Caco-2 (cell line): ENCODE results near the gene PPP1R14B. TPM values are rescaled to one million over a fixed set of nuclear protein-coding genes. Genes with fewer than 3 reads are reported as not detected.

Experiments used
- BruUV-seq: library from RNA; stranded (reverse); fragments of 400-500 nt; replicated peaks from 2 replicates; lab custom pipeline; 2021; lab: Mats Ljungman, UMichigan
- CTCF ChIA-PET: fragments of 300-600 bp; sonication (Branson Sonifier 250); formaldehyde crosslinking; loops from one replicate; lab custom pipeline; 2022; ENCODE audit warnings: antibody characterized with exemption; lab: Charles Lee
- POLR2A ChIA-PET: fragments of 300-600 bp; sonication (Branson Sonifier 250); formaldehyde crosslinking; loops from one replicate; lab custom pipeline; 2022; ENCODE audit warnings: antibody characterized with exemption; lab: Charles Lee
- DNase-seq, 2 experiments: peaks; one replicate each; pipeline versions ENCODE4 v3.0.0 to v3.0.0-alpha.2; 2020 to 2022
- H3K27me3 ChIP-seq: replicated peaks from 2 replicates; pipeline ENCODE4 v1.6.0; 2011; ENCODE audit warnings: low read length; ENCODE audit not compliant: control insufficient read depth, insufficient read depth
- H3K36me3 ChIP-seq: 2 replicates; pipeline ENCODE4 v1.5.1; 2011; ENCODE audit warnings: low read length; ENCODE audit not compliant: control insufficient read depth, insufficient read depth
- H3K4me1 ChIP-seq: fragments of 250-450 bp; sonication (Bioruptor Pico); 2 replicates; pipeline ENCODE4 v1.5.1; 2020; ENCODE audit warnings: mild to moderate bottlenecking
- H3K4me3 ChIP-seq: 2 replicates; pipeline ENCODE4 v1.5.1; 2011; ENCODE audit warnings: low read depth, mild to moderate bottlenecking, control low read depth, low read length
- H3K9me3 ChIP-seq: fragments of 250-450 bp; sonication (Bioruptor Pico); 2 replicates; pipeline ENCODE4 v1.5.1; 2020; ENCODE audit warnings: mild to moderate bottlenecking, moderate library complexity
- H3K27ac Mint-ChIP-seq: one replicate; pipeline ENCODE4 v1.8.0; 2022; ENCODE audit warnings: mixed read lengths; ENCODE audit not compliant: unreplicated experiment
- H3K27me3 Mint-ChIP-seq: one replicate; pipeline ENCODE4 v1.8.0; 2022; ENCODE audit warnings: mixed read lengths; ENCODE audit not compliant: insufficient read depth, unreplicated experiment
- H3K36me3 Mint-ChIP-seq: one replicate; pipeline ENCODE4 v1.8.0; 2022; ENCODE audit warnings: mild to moderate bottlenecking, mixed read lengths; ENCODE audit not compliant: insufficient read depth, unreplicated experiment
- H3K4me1 Mint-ChIP-seq: one replicate; pipeline ENCODE4 v1.8.0; 2022; ENCODE audit warnings: low read depth, mixed read lengths; ENCODE audit not compliant: unreplicated experiment
- H3K4me3 Mint-ChIP-seq: one replicate; pipeline ENCODE4 v1.8.0; 2022; ENCODE audit warnings: mild to moderate bottlenecking, moderate library complexity, mixed read lengths; ENCODE audit not compliant: unreplicated experiment
- H3K9me3 Mint-ChIP-seq: one replicate; pipeline ENCODE4 v1.8.0; 2022; ENCODE audit warnings: mixed read lengths; ENCODE audit not compliant: unreplicated experiment
- CTCF ChIP-seq, 2 experiments: fragments of 200-600 bp in 1 of 2; IDR thresholded peaks; 1 replicate in 1 of 2; 2 replicates in 1 of 2; pipeline versions ENCODE4 v1.5.1 to v1.8.0; 2011 to 2022; ENCODE audit warnings: antibody characterized with exemption in 1 of 2, control low read depth in 1 of 2, inconsistent platforms in 1 of 2, low read depth in 1 of 2, low read length in 1 of 2, mild to moderate bottlenecking in 1 of 2, moderate library complexity in 1 of 2; ENCODE audit not compliant: insufficient read depth in 1 of 2, severe bottlenecking in 1 of 2, unreplicated experiment in 1 of 2
- intact Hi-C: fragments of 100-400 bp; cut with micrococcal nuclease; formaldehyde crosslinking; loops from one replicate; pipeline ENCODE4 v1.10.0; 2022; ENCODE audit not compliant: unreplicated experiment
- total RNA-seq: library from RNA; stranded (reverse); gene quantifications from 2 replicates; pipeline ENCODE4 v1.2.3, GENCODE V29; 2022

PPP1R14B gene
- total RNA-seq, 1 experiment from 2014 or later, result 162 TPM

GRCh38 chr11:64204464-64204989 is 42.2 kb downstream of the PPP1R14B start:
- H3K9me3 ChIP-seq, result no peaks in the 10 kb centered on the region
- H3K27me3 ChIP-seq, result no peaks in the 10 kb centered on the region
- no peaks in the 10 kb centered on the region for H3K4me1 ChIP-seq
- peak; percentile 59 to 74 for TF ChIP-seq CTCF (IDR thresholded peaks at IDR 0.05; ENCODE audit: insufficient read depth in 1 of 2, low read depth in 1 of 2, low read length in 1 of 2, severe bottlenecking in 1 of 2, unreplicated experiment in 1 of 2)
- no peaks in the 10 kb centered on the region for H3K9me3 Mint-ChIP-seq
- no peaks in the 10 kb centered on the region for H3K4me1 Mint-ChIP-seq
- ChIA-PET POLR2A (interaction anchor here (0.6 to 1.9 kb wide), 4 partner anchors 19 to 113 kb away, joined by 3 to 7 read pairs (median 6); partner anchors contain the start of genes ESRRA, PRDX5 and STIP1), CTCF (interaction anchor here (0.5 to 1.3 kb wide), 11 partner anchors 9 to 132 kb away, joined by 3 to 9 read pairs (median 5); partner anchors contain the start of genes NUDT22, STIP1 and TRPT1)
- peak; percentile 69 to 71 for DNase-seq
- H3K27ac Mint-ChIP-seq, result peak overlapping the region; percentile 39
- H3K36me3 Mint-ChIP-seq, result peaks cover 83% of the 10 kb centered on the region
- no TSS peak for BruUV-seq
- H3K27me3 Mint-ChIP-seq, result no peaks in the 10 kb centered on the region
- H3K4me3 Mint-ChIP-seq, result no peak overlapping the region
- no peak overlapping the region for H3K4me3 ChIP-seq
- intact Hi-C loops, result loop anchor here (1.0 kb wide), 1 partner anchor 30 kb away; the partner anchor contains the start of gene VEGFB
- H3K36me3 ChIP-seq, result peaks cover 5% of the 10 kb centered on the region

GRCh38 chr11:64204080-64204440 is 42.7 kb downstream of the PPP1R14B start:
- ChIA-PET POLR2A (interaction anchor here (0.6 to 1.9 kb wide), 4 partner anchors 18 to 114 kb away, joined by 3 to 7 read pairs (median 6); partner anchors contain the start of genes ESRRA, PRDX5 and STIP1), CTCF (interaction anchor here (0.6 to 1.3 kb wide), 9 partner anchors 19 to 132 kb away, joined by 3 to 9 read pairs (median 6); partner anchors contain the start of genes NUDT22, STIP1 and TRPT1)
- H3K36me3 ChIP-seq, result peaks cover 5% of the 10 kb centered on the region
- Mint-ChIP-seq H3K36me3 (peaks cover 83% of the 10 kb centered on the region), H3K27me3 (no peaks in the 10 kb centered on the region), H3K27ac (peak overlapping the region; percentile 39), H3K9me3 (no peaks in the 10 kb centered on the region), H3K4me1 (no peaks in the 10 kb centered on the region), H3K4me3 (no peak overlapping the region)
- intact Hi-C loops, result loop anchor here (1.0 kb wide), 1 partner anchor 30 kb away; the partner anchor contains the start of gene VEGFB
- TF ChIP-seq CTCF (IDR thresholded peaks at IDR 0.05; ENCODE audit: insufficient read depth in 1 of 2, low read depth in 1 of 2, low read length in 1 of 2, severe bottlenecking in 1 of 2, unreplicated experiment in 1 of 2), result no peak
- H3K4me3 ChIP-seq, result no peak overlapping the region
- no peaks in the 10 kb centered on the region for H3K9me3 ChIP-seq
- H3K4me1 ChIP-seq, result no peaks in the 10 kb centered on the region
- TSS peak; percentile 90 for BruUV-seq
- no peak for DNase-seq
- no peaks in the 10 kb centered on the region for H3K27me3 ChIP-seq

GRCh38 chr11:64203421-64204079 is 43.2 kb downstream of the PPP1R14B start:
- Mint-ChIP-seq H3K9me3 (no peaks in the 10 kb centered on the region), H3K27me3 (no peaks in the 10 kb centered on the region), H3K36me3 (peaks cover 83% of the 10 kb centered on the region), H3K4me1 (no peaks in the 10 kb centered on the region), H3K4me3 (no peak overlapping the region), H3K27ac (no peak overlapping the region)
- TF ChIP-seq CTCF (IDR thresholded peaks at IDR 0.05; ENCODE audit: insufficient read depth in 1 of 2, low read depth in 1 of 2, low read length in 1 of 2, severe bottlenecking in 1 of 2, unreplicated experiment in 1 of 2), result no peak
- BruUV-seq, result no TSS peak
- ChIA-PET POLR2A (interaction anchor here (1.9 kb wide), 1 partner anchor 18 kb away, joined by 7 read pairs; the partner anchor contains the start of gene STIP1), CTCF (no interaction called here)
- intact Hi-C loops, result loop anchor here (1.0 kb wide), 1 partner anchor 31 kb away; the partner anchor contains the start of gene VEGFB
- Histone ChIP-seq H3K9me3 (no peaks in the 10 kb centered on the region), H3K4me3 (no peak overlapping the region), H3K36me3 (peaks cover 5% of the 10 kb centered on the region), H3K27me3 (no peaks in the 10 kb centered on the region), H3K4me1 (no peaks in the 10 kb centered on the region)
- no peak for DNase-seq
